Esophagus (tissue), 2 donors: ENCODE measurements around the gene UBL7. TPM values are rescaled to one million over a fixed set of nuclear protein-coding genes. Genes with fewer than 3 reads are reported as not detected.

Source experiments
- H3K27ac ChIP-seq, 2 donors: one replicate each; pipeline ENCODE4 v1.5.1; 2013; ENCODE audit warnings: low read depth in 2 of 2, mild to moderate bottlenecking in 2 of 2, inconsistent platforms in 1 of 2, low read length in 1 of 2, moderate library complexity in 1 of 2
- H3K27me3 ChIP-seq, 2 donors: one replicate each; pipeline ENCODE4 v1.6.1; 2013; ENCODE audit warnings: low read length in 2 of 2, control low read depth in 1 of 2, mild to moderate bottlenecking in 1 of 2; ENCODE audit not compliant: insufficient read depth in 2 of 2, control insufficient read depth in 1 of 2
- H3K36me3 ChIP-seq, 2 donors: one replicate each; pipeline ENCODE4 v1.6.1; 2013; ENCODE audit warnings: low read length in 1 of 2; ENCODE audit not compliant: control insufficient read depth in 2 of 2, insufficient read depth in 2 of 2
- H3K4me1 ChIP-seq, 2 donors: one replicate each; pipeline ENCODE4 v1.6.1; 2013; ENCODE audit warnings: low read length in 1 of 2; ENCODE audit not compliant: control insufficient read depth in 2 of 2, insufficient read depth in 2 of 2
- H3K4me3 ChIP-seq, 2 donors: one replicate each; pipeline ENCODE4 v1.5.1; 2013; ENCODE audit warnings: low read length in 2 of 2, mild to moderate bottlenecking in 2 of 2, low read depth in 1 of 2, moderate library complexity in 1 of 2
- H3K9me3 ChIP-seq, 2 donors: one replicate each; pipeline ENCODE4 v1.6.1; 2013; ENCODE audit warnings: mild to moderate bottlenecking in 2 of 2, low read depth in 1 of 2, low read length in 1 of 2, moderate library complexity in 1 of 2; ENCODE audit not compliant: control insufficient read depth in 2 of 2, insufficient read depth in 1 of 2
- WGBS, 2 donors: extraction: QIAGEN DNeasy Blood & Tissue Kit; methylation state at CpG; one replicate each; pipeline ENCODE4 v1.1.7; 2013; 5-methylcytosine and 5-hydroxymethylcytosine counted together
- polyA plus RNA-seq, 2 donors: library from polyadenylated mRNA; stranded (reverse); fragments of 200-250 nt; gene quantifications; one replicate each; pipeline ENCODE4 v1.2.3, GENCODE V29; 2013
- donor health status: healthy with polysubstance abuse.
- donor health status: Bipolar disorder and iron deficiency.

Gene UBL7
- polyA plus RNA-seq, 2 donors: 19.0 to 30.0 TPM

- no peak overlapping the region for H3K4me3 ChIP-seq
- WGBS, 2 donors: 71 to 80% methylated on average over 9 of the region's 9 CpGs
Observed at GRCh38 chr15:74427607-74428441, 33.1 kb downstream of the UBL7 start.

GRCh38 chr15:74426404-74427281 lies 34.3 kb downstream of the UBL7 start:
- WGBS, 2 donors: 83 to 91% methylated on average over 10 of the region's 10 CpGs
- Histone ChIP-seq H3K27ac (no peak overlapping the region), H3K27me3 (no peaks in the 10 kb centered on the region), H3K4me3 (no peak overlapping the region), H3K36me3 (no peaks in the 10 kb centered on the region), H3K9me3 (no peaks in the 10 kb centered on the region), H3K4me1 (peaks cover 0 to 2% of the 10 kb centered on the region in 2 donors)

More at GRCh38 chr15:74427607-74428441, 33.1 kb downstream of the UBL7 start:
- H3K36me3 ChIP-seq: no peaks in the 10 kb centered on the region
- no peaks in the 10 kb centered on the region for H3K9me3 ChIP-seq
- H3K27ac ChIP-seq: no peak overlapping the region
- peaks cover 0 to 4% of the 10 kb centered on the region in 2 donors for H3K27me3 ChIP-seq
- H3K4me1 ChIP-seq: peaks cover under 1 to 5% of the 10 kb centered on the region in 2 donors

- no peak overlapping the region for H3K4me3 ChIP-seq
- WGBS, 2 donors: 76 to 78% methylated on average over 7 of the region's 7 CpGs
- peaks cover 0 to 2% of the 10 kb centered on the region in 2 donors for H3K4me1 ChIP-seq
- no peaks in the 10 kb centered on the region for H3K9me3 ChIP-seq
- H3K36me3 ChIP-seq: no peaks in the 10 kb centered on the region
- no peaks in the 10 kb centered on the region for H3K27me3 ChIP-seq
- no peak overlapping the region for H3K27ac ChIP-seq
Observed at GRCh38 chr15:74425630-74426029, 35.3 kb downstream of the UBL7 start.

- no peaks in the 10 kb centered on the region for H3K36me3 ChIP-seq
- no peaks in the 10 kb centered on the region for H3K9me3 ChIP-seq
- H3K4me3 ChIP-seq: no peak overlapping the region
- H3K27ac ChIP-seq: no peak overlapping the region
- no peaks in the 10 kb centered on the region for H3K27me3 ChIP-seq
- H3K4me1 ChIP-seq: peaks cover 0 to 2% of the 10 kb centered on the region in 2 donors
- WGBS, 2 donors: 86 to 88% methylated on average over 8 of the region's 8 CpGs
Observed at GRCh38 chr15:74424901-74425528, 35.9 kb downstream of the UBL7 start.

- H3K4me3 ChIP-seq: no peak overlapping the region
- no peaks in the 10 kb centered on the region for H3K9me3 ChIP-seq
- H3K36me3 ChIP-seq: no peaks in the 10 kb centered on the region
- H3K4me1 ChIP-seq: no peaks in the 10 kb centered on the region
- H3K27ac ChIP-seq: no peak overlapping the region
- WGBS, 2 donors: 77% methylated on average over 10 of the region's 10 CpGs
- H3K27me3 ChIP-seq: no peaks in the 10 kb centered on the region
Observed at GRCh38 chr15:74423431-74424257, 37.3 kb downstream of the UBL7 start.

GRCh38 chr15:74422652-74423430 lies 38.1 kb downstream of the UBL7 start:
- H3K36me3 ChIP-seq: no peaks in the 10 kb centered on the region
- H3K4me1 ChIP-seq: no peaks in the 10 kb centered on the region
- no peak overlapping the region for H3K27ac ChIP-seq
- H3K27me3 ChIP-seq: no peaks in the 10 kb centered on the region
- no peaks in the 10 kb centered on the region for H3K9me3 ChIP-seq
- WGBS, 2 donors: 73% methylated on average over 14 of the region's 14 CpGs
- no peak overlapping the region for H3K4me3 ChIP-seq

- no peaks in the 10 kb centered on the region for H3K9me3 ChIP-seq
- H3K27ac ChIP-seq: no peak overlapping the region
- H3K4me3 ChIP-seq: no peak overlapping the region
- H3K27me3 ChIP-seq: no peaks in the 10 kb centered on the region
- no peaks in the 10 kb centered on the region for H3K36me3 ChIP-seq
- H3K4me1 ChIP-seq: no peaks in the 10 kb centered on the region
- WGBS, 2 donors: 79 to 90% methylated on average over 8 to 9 of the region's 9 CpGs
Observed at GRCh38 chr15:74422265-74422651, 38.7 kb downstream of the UBL7 start.

- H3K4me3 ChIP-seq: no peak overlapping the region
- WGBS, 2 donors: 87 to 88% methylated on average over 20 of the region's 20 CpGs
- H3K36me3 ChIP-seq: no peaks in the 10 kb centered on the region
- H3K4me1 ChIP-seq: no peaks in the 10 kb centered on the region
- no peak overlapping the region for H3K27ac ChIP-seq
- H3K27me3 ChIP-seq: no peaks in the 10 kb centered on the region
- H3K9me3 ChIP-seq: no peaks in the 10 kb centered on the region
Observed at GRCh38 chr15:74421302-74422245, 39.4 kb downstream of the UBL7 start.
